ENCODE data around the gene FXYD7.
A peak's percentile ranks its signal among the peaks of the same experiment; 100 is the strongest.

FXYD7 gene

DNA sequence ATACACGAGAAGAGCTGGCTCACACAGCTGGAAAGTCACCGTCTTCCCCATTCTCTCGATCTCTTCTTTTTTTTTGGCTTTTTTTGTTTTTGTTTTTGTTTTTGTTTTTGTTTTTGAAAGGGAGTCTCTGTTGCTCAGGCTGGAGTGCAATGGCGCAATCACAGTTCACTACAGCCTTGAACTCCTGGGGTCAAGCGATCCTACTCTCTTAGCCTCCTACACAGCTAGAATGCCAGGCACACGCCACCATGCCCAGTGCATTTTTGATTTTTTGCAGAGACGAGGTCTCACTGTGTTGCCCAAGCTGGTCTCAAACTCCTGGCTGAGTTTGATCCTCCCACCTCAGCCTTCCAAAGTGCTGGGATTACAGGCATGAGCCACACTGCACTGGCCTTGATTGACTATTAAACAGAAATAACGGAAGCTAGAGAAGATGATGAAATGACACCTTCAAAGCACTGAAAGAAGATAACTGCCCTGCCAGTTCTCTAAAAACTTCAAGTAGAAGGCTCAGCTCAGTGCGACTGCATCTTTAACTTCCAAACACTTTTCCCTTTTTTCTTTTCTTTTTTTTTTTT lies 23.4 kb upstream of the FXYD7 start:
- no peak overlapping the region for H2AK5ac ChIP-seq (ENCODE audit: low read length)

DNA sequence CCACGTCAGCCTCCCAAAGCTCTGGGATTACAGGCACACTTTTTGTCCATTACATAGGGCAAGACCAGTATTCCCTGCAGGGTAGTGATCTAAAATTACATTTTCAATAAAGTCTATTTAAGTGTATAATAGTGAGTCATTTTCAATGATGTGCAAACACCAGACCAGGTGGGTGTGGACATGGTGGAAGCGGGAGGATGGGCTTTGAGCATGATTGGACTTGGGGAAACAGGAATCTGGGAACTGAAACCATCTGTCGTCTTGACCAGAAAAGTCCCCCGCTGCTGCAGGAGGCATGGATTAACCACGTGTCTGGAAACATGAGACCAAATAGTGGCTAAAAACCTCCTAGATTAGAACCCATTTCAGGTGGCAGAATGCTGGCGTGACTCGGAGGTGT lies 22.6 kb upstream of the FXYD7 start:
- H3K4me3 ChIP-seq (ENCODE audit: low read depth, low read length) = no peak overlapping the region
- H2AK5ac ChIP-seq (ENCODE audit: low read length) = no peak overlapping the region
- H2BK5ac ChIP-seq (ENCODE audit: low read depth, low read length, poor library complexity) = no peak overlapping the region
- H2BK12ac ChIP-seq (ENCODE audit: low read length) = no peak overlapping the region
- no peak overlapping the region for H3K23ac ChIP-seq (ENCODE audit: low read length)
- H3K79me1 ChIP-seq (ENCODE audit: low read length) = no peaks in the 10 kb centered on the region
- no peak overlapping the region for H4K91ac ChIP-seq (ENCODE audit: low read depth, low read length)
- no peak overlapping the region for H3K4ac ChIP-seq (ENCODE audit: low read depth, low read length)
- no peaks in the 10 kb centered on the region for H3K36me3 ChIP-seq (ENCODE audit: control insufficient read depth in 1 of 2, insufficient read depth in 2 of 2, low read length in 2 of 2)
- no peak overlapping the region for H3K9ac ChIP-seq (ENCODE audit: low read length)
- no peak overlapping the region for H4K8ac ChIP-seq (ENCODE audit: low read depth, low read length)
- peak in 1 of 2 donors; percentile 28 for DNase-seq
- H3K79me2 ChIP-seq (ENCODE audit: control insufficient read depth, insufficient read depth, low read length, poor library complexity) = no peaks in the 10 kb centered on the region
- H2BK120ac ChIP-seq (ENCODE audit: insufficient read depth, low read length, poor library complexity) = no peak overlapping the region
- no peak overlapping the region for H3K27ac ChIP-seq (ENCODE audit: low read depth, low read length)
- H3K4me2 ChIP-seq (ENCODE audit: low read length) = no peak overlapping the region
- H3K14ac ChIP-seq (ENCODE audit: low read length) = no peak overlapping the region
- H3K27me3 ChIP-seq (ENCODE audit: insufficient read depth, low read length) = no peaks in the 10 kb centered on the region
- no peak overlapping the region for H2AFZ ChIP-seq (ENCODE audit: insufficient read depth, low read length, poor library complexity)
- H4K12ac ChIP-seq (ENCODE audit: low read depth, low read length) = no peak overlapping the region
- no CpG with 5 or more reads among the region's 7 CpGs for WGBS (ENCODE audit: extremely low coverage, insufficient coverage, insufficient read length)
- no peak overlapping the region for H3K18ac ChIP-seq (ENCODE audit: low read length)
- peaks cover 0 to 5% of the 10 kb centered on the region in 2 experiments for H3K4me1 ChIP-seq (ENCODE audit: control insufficient read depth in 1 of 2, insufficient read depth in 2 of 2, low read length in 2 of 2)
- peaks cover 2% of the 10 kb centered on the region for H3K9me3 ChIP-seq (ENCODE audit: insufficient read depth, low read depth, low read length)

More for the DNA sequence above, 23.4 kb upstream of the FXYD7 start:
- H4K91ac ChIP-seq (ENCODE audit: low read depth, low read length) = no peak overlapping the region
- peaks cover 3 to 10% of the 10 kb centered on the region in 2 experiments for H3K4me1 ChIP-seq (ENCODE audit: control insufficient read depth in 1 of 2, insufficient read depth in 2 of 2, low read length in 2 of 2)
- no peak overlapping the region for H2BK120ac ChIP-seq (ENCODE audit: insufficient read depth, low read length, poor library complexity)
- H4K8ac ChIP-seq (ENCODE audit: low read depth, low read length) = no peak overlapping the region
- peaks cover 2% of the 10 kb centered on the region for H3K9me3 ChIP-seq (ENCODE audit: insufficient read depth, low read depth, low read length)
- H2BK5ac ChIP-seq (ENCODE audit: low read depth, low read length, poor library complexity) = no peak overlapping the region
- no peak overlapping the region for H3K18ac ChIP-seq (ENCODE audit: low read length)
- H2BK12ac ChIP-seq (ENCODE audit: low read length) = no peak overlapping the region
- no peak overlapping the region for H3K27ac ChIP-seq (ENCODE audit: low read depth, low read length)
- H3K14ac ChIP-seq (ENCODE audit: low read length) = no peak overlapping the region
- no peaks in the 10 kb centered on the region for H3K27me3 ChIP-seq (ENCODE audit: insufficient read depth, low read length)
- no peak overlapping the region for H3K4me2 ChIP-seq (ENCODE audit: low read length)
- H4K12ac ChIP-seq (ENCODE audit: low read depth, low read length) = no peak overlapping the region
- no peak overlapping the region for H3K23ac ChIP-seq (ENCODE audit: low read length)
- no peak overlapping the region for H3K4me3 ChIP-seq (ENCODE audit: low read depth, low read length)
- no peaks in the 10 kb centered on the region for H3K79me2 ChIP-seq (ENCODE audit: control insufficient read depth, insufficient read depth, low read length, poor library complexity)
- H3K4ac ChIP-seq (ENCODE audit: low read depth, low read length) = no peak overlapping the region
- H2AFZ ChIP-seq (ENCODE audit: insufficient read depth, low read length, poor library complexity) = no peak overlapping the region
- no CpG with 5 or more reads among the region's 9 CpGs for WGBS (ENCODE audit: extremely low coverage, insufficient coverage, insufficient read length)
- peaks cover 3% of the 10 kb centered on the region for H3K79me1 ChIP-seq (ENCODE audit: low read length)
- no peak overlapping the region for H3K9ac ChIP-seq (ENCODE audit: low read length)
- no peak for DNase-seq
- no peaks in the 10 kb centered on the region for H3K36me3 ChIP-seq (ENCODE audit: control insufficient read depth in 1 of 2, insufficient read depth in 2 of 2, low read length in 2 of 2)

DNA sequence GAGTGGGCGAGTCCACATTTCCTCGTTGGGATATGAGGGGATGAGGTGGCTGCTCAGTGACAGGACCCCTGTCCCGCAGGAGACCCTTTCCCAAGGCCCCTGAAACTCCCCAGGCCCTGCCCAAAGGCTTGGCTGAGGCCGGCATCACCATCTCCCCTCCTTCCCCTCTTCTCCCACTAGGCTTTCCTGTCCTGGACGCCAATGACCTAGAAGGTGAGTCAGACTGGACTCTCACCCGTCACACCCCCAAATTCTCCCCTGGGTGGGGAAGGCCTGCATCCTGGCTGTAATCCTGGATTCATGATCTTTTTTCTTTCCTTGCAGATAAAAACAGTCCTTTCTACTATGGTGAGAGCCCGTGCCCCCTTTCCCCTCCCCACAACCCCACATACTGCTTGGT lies 22.2 kb upstream of the FXYD7 start:
- no peaks in the 10 kb centered on the region for H3K27me3 ChIP-seq (ENCODE audit: insufficient read depth, low read length)
- no peak overlapping the region for H3K4ac ChIP-seq (ENCODE audit: low read depth, low read length)
- H3K36me3 ChIP-seq (ENCODE audit: control insufficient read depth in 1 of 2, insufficient read depth in 2 of 2, low read length in 2 of 2) = no peaks in the 10 kb centered on the region
- no peak overlapping the region for H4K91ac ChIP-seq (ENCODE audit: low read depth, low read length)
- no peak overlapping the region for H2BK120ac ChIP-seq (ENCODE audit: insufficient read depth, low read length, poor library complexity)
- H3K18ac ChIP-seq (ENCODE audit: low read length) = no peak overlapping the region
- no peak overlapping the region for H2AFZ ChIP-seq (ENCODE audit: insufficient read depth, low read length, poor library complexity)
- no peak overlapping the region for H3K4me2 ChIP-seq (ENCODE audit: low read length)
- no peak overlapping the region for H3K14ac ChIP-seq (ENCODE audit: low read length)
- H2BK12ac ChIP-seq (ENCODE audit: low read length) = no peak overlapping the region
- H3K4me1 ChIP-seq (ENCODE audit: control insufficient read depth in 1 of 2, insufficient read depth in 2 of 2, low read length in 2 of 2) = peaks cover 0 to 5% of the 10 kb centered on the region in 2 experiments
- H3K9me3 ChIP-seq (ENCODE audit: insufficient read depth, low read depth, low read length) = peaks cover 2% of the 10 kb centered on the region
- WGBS (ENCODE audit: extremely low coverage, insufficient coverage, insufficient read length) = no CpG with 5 or more reads among the region's 7 CpGs
- no peak overlapping the region for H3K27ac ChIP-seq (ENCODE audit: low read depth, low read length)
- no peak overlapping the region for H2AK5ac ChIP-seq (ENCODE audit: low read length)
- H4K12ac ChIP-seq (ENCODE audit: low read depth, low read length) = no peak overlapping the region
- H3K4me3 ChIP-seq (ENCODE audit: low read depth, low read length) = no peak overlapping the region
- no peak for DNase-seq
- no peak overlapping the region for H2BK5ac ChIP-seq (ENCODE audit: low read depth, low read length, poor library complexity)
- H3K79me2 ChIP-seq (ENCODE audit: control insufficient read depth, insufficient read depth, low read length, poor library complexity) = no peaks in the 10 kb centered on the region
- H4K8ac ChIP-seq (ENCODE audit: low read depth, low read length) = no peak overlapping the region
- H3K23ac ChIP-seq (ENCODE audit: low read length) = no peak overlapping the region
- H3K79me1 ChIP-seq (ENCODE audit: low read length) = no peaks in the 10 kb centered on the region
- H3K9ac ChIP-seq (ENCODE audit: low read length) = no peak overlapping the region

DNA sequence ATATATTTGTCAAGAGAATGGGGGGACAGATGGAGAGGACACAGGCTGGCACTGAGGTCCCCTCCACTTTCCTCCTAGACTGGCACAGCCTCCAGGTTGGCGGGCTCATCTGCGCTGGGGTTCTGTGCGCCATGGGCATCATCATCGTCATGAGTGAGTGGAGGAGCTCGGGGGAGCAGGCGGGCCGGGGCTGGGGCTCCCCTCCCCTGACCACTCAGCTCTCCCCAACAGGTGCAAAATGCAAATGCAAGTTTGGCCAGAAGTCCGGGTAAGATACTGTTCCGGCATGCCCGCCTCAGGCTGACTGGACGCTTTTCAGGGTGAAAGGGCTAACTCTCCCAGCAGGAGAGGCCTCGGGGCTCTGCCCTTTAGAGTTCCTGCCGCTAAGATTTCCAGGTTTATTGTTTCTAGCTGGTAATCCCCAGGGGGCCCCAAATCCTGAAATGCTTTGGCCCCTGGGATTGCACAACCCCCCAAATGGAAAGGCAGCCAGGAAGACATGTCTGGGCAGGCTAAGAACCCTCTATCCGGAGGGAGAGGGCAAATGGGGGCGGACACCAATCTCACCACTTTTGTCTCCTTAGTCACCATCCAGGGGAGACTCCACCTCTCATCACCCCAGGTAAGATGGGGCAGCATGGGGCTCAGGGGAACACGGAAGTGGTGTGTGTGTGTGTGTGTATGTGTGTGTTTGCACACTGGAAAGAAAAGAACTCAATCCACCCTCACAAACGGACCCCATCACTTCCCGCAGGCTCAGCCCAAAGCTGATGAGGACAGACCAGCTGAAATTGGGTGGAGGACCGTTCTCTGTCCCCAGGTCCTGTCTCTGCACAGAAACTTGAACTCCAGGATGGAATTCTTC lies 20.1 kb upstream of the FXYD7 start:
- Histone ChIP-seq H2AK5ac (ENCODE audit: low read length) (no peak overlapping the region), H3K23ac (ENCODE audit: low read length) (no peak overlapping the region), H3K14ac (ENCODE audit: low read length) (no peak overlapping the region), H3K4ac (ENCODE audit: low read depth, low read length) (no peak overlapping the region), H4K12ac (ENCODE audit: low read depth, low read length) (no peak overlapping the region), H3K18ac (ENCODE audit: low read length) (no peak overlapping the region), H3K4me1 (ENCODE audit: control insufficient read depth in 1 of 2, insufficient read depth in 2 of 2, low read length in 2 of 2) (no peaks in the 10 kb centered on the region), H2BK12ac (ENCODE audit: low read length) (no peak overlapping the region), H3K4me3 (ENCODE audit: low read depth, low read length) (no peak overlapping the region), H2BK5ac (ENCODE audit: low read depth, low read length, poor library complexity) (no peak overlapping the region), H3K9ac (ENCODE audit: low read length) (no peak overlapping the region), H3K9me3 (ENCODE audit: insufficient read depth, low read depth, low read length) (peaks cover 2% of the 10 kb centered on the region), H3K4me2 (ENCODE audit: low read length) (no peak overlapping the region), H3K27me3 (ENCODE audit: insufficient read depth, low read length) (no peaks in the 10 kb centered on the region), H4K8ac (ENCODE audit: low read depth, low read length) (no peak overlapping the region), H3K79me1 (ENCODE audit: low read length) (no peaks in the 10 kb centered on the region), H3K79me2 (ENCODE audit: control insufficient read depth, insufficient read depth, low read length, poor library complexity) (no peaks in the 10 kb centered on the region), H3K36me3 (ENCODE audit: control insufficient read depth in 1 of 2, insufficient read depth in 2 of 2, low read length in 2 of 2) (no peaks in the 10 kb centered on the region), H2AFZ (ENCODE audit: insufficient read depth, low read length, poor library complexity) (no peak overlapping the region), H4K91ac (ENCODE audit: low read depth, low read length) (no peak overlapping the region), H3K27ac (ENCODE audit: low read depth, low read length) (no peak overlapping the region), H2BK120ac (ENCODE audit: insufficient read depth, low read length, poor library complexity) (no peak overlapping the region)
- no CpG with 5 or more reads among the region's 19 CpGs for WGBS (ENCODE audit: extremely low coverage, insufficient coverage, insufficient read length)
- no peak for DNase-seq

All from trophoblast cell (in vitro differentiated cells and primary cell).